ENCODE data around the gene RBMS2.

The RBMS2 gene

GRCh38 chr12:56632701-56633467 lies 111.3 kb downstream of the RBMS2 start:
- no peak for FAIRE-seq

GRCh38 chr12:56633468-56634241 lies 112.0 kb downstream of the RBMS2 start:
- no peak for FAIRE-seq

- FAIRE-seq = no peak
These were observed 112.7 kb downstream of the RBMS2 start for GRCh38 chr12:56634242-56634836.

- FAIRE-seq = no peak
These were observed 113.5 kb downstream of the RBMS2 start for GRCh38 chr12:56634837-56635791.

GRCh38 chr12:56635806-56636674 lies 114.4 kb downstream of the RBMS2 start:
- FAIRE-seq = no peak

GRCh38 chr12:56636675-56637540 lies 115.3 kb downstream of the RBMS2 start:
- FAIRE-seq = peak; percentile 93

- FAIRE-seq = no peak
These were observed 116.0 kb downstream of the RBMS2 start for GRCh38 chr12:56637621-56638020.

GRCh38 chr12:56641219-56641618 lies 119.6 kb downstream of the RBMS2 start:
- no peak for FAIRE-seq

- FAIRE-seq = no peak
These were observed 123.0 kb downstream of the RBMS2 start for GRCh38 chr12:56644654-56645053.

- no peak for FAIRE-seq
These were observed 123.6 kb downstream of the RBMS2 start for GRCh38 chr12:56645201-56645716.

Measured in endometrium (tissue), 2 donors.